Left hindlimb (tissue), 1 donor: ENCODE data around the gene POLR3F.
A peak's percentile ranks its signal among the peaks of the same experiment; 100 is the strongest.
"Not testable (repeated sequence)": the region's sequence is repeated elsewhere in the genome, so short reads cannot be mapped to it uniquely, and the experiment has no call there.

Experiments used
- DNase-seq: peaks from one replicate; pipeline ENCODE4 v3.0.0-alpha.2; 2018

POLR3F gene

DNA sequence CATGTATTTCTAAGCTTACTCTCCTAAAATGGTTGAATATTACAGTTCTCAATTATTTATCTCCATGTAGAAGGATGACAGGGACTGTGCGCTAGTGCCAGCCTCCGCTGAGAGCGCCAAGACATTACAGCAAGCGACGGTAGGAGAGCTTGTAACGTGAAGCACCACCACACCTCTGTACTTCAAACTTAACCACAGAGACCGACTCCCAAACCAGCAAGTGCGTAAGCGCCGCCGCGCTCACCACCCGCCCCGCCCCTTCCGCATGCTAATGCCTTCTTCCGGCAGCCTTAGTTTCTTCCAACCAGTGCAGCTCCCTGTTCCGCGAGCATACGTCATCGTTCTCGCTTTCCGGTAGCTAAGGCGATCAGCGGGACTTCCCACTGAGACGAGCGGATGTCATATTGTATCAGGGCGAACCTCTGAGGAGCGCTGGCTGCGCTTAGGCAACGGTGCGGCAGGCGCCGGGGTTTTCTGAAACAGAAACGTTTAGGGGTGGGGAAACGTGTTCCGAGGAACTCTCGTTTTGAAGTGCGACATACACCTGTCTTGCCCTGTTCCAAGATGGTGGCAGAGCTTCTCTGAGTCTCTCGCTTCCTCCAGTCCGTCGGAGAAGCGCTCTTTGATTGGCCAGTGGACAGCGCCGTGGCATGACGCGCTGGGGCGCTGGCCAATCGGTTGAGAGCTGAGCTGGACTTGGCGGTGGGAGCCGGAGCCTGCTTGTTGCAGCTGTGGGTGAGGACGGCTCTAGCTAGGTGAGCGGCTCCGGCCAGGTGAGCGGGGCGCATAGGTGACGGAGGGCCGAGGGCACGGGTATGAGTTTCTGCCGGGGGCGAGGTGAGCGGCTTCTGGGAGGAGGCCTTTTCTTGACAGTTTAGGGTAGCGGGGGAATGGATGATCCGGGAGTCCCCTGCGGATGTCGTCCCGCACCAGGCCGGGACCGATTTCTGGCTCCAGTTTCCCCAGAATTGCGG, 40.3 kb downstream of the POLR3F start, which contains the start of gene SEC23B:
TSS of gene SEC23B (plus strand) at position 723 of the 974 bp plus-strand sequence. CDS start 2,896 bp downstream, outside the sequence.
- peak; percentile 97 for DNase-seq

DNA sequence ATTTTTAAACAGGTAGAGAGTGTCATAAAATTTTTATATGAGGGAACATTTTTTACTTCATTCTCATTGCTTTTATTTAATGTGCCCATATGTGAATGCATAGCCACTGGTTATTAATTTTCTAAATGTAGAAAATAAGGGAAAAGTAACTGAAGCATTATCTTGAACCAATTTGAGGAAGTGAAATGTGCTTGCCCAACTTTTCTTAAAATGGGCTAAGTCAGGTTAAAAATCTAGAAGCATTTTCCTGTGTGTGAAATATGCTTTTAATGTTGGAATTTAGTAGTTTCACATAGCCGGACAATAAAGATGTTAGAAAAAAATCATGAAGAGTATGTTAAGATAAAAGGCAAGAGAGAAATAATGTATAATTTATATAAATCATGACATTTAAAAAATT, 44.4 kb downstream of the POLR3F start:
- no peak for DNase-seq

DNA sequence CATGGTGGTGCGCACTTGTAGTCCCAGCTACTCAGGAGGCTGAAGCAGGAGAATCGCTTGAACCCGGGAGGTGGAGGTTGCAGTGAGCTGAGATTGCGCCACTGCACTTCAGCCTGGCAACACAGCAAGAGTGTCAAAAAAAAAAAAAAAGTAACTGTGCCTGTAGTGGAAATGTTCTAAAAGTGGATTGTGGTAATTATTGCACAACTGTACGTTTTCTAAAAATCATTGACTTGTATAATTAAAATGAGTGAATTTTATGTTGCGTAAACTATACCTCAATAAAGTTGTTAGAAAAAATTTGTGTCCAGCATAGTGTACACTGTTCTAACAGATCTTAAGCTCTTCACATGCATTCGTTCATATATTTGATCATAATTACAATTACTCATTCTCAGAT, 46.0 kb downstream of the POLR3F start:
- no peak for DNase-seq

DNA sequence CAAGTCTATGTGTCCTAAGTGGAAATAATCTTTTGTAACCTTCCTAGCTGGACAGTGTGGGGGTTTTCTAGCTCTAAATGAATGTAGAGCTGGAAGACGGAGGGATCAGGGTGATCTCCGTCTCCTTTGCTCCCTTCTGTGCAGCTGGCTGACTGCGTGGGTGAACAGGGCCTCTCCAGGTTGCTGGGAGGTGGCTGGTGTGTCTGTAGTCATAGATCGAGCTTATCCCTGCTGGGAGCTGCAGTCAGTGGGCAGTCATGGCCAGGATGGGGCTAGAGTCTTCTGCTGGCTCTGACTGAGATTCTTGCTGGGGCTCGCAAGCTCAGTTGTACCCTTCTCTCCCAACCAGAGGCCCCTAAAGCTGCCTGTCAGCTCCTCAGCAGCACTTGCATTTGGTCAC, 46.9 kb downstream of the POLR3F start:
- no peak for DNase-seq

DNA sequence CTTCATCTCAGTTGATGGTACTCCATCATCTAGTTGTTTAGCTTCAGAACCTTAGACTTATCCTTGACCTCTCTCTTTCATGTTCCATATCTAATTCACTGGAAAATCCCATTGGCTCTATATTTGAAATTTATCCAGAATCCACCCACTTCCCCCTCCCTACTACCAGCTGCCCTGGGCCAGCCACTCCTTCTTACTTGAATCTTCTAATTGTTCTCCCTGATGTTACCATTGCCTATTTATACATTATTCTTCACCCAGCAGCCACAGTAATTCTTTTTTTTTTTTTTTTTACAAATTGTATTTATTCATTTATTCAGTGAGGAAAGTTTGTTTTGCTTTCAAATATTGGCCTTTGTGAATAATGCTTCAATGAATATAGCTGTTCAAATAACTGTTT, 48.8 kb downstream of the POLR3F start:
- no peak for DNase-seq

DNA sequence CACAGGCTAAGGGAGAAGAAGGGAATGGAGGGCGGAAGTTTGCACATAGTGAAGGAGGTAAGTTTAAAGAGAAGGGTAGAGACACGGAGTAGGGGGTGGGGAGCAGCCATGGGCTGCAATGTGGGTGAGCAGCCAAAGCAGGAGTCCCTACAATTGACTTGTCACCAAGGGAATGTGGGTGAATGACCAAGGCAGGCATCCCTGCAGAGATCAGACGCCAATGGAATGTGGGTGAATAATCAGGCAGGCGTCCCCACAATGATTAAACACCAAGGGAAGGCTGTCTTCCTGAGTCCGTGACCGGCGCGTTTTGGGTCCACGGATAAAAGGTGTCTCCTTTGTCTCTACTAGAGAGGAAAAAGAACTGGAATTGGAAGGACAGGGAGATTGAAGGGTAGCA, 54.9 kb downstream of the POLR3F start:
- DNase-seq, result not testable (repeated sequence)

DNA sequence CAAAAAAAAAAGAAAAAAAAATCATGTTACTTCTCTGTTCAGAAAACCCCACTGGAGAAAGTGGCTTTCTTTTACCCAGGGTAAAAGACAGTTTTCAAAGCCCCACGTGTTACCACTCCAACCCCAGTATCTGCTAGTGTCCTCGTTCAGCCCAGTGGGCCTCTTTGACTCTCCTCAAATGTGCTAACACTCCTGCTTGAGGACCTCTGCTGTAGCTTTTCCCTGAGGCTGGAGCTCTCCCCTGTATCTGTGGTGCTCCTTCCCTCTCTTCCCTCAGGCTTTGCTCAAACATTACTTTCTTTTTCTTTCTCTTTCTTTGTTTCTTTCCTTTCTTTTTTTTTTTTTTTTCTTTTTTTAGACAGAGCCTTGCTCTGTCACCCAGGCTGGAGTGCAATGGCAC, 55.9 kb downstream of the POLR3F start:
- DNase-seq, result no peak

DNA sequence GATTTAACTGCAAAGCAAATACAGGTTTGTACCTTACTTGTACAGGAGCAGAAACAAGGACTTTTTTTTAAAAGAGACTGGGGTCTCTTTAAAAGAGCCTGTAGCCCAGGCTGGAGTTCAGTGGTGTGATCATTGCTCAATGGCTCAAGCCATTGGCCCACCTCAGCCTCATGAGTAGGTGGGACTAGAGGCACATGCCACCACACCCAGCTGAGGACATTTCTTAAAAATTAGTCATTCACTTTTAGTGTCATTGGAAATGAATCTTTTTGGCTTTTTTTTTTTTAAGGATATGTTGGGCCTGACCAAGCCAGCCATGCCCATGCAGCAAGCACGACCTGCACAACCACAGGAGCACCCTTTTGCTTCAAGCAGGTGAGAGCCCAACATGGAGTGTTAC, 57.5 kb downstream of the POLR3F start:
- no peak for DNase-seq

DNA sequence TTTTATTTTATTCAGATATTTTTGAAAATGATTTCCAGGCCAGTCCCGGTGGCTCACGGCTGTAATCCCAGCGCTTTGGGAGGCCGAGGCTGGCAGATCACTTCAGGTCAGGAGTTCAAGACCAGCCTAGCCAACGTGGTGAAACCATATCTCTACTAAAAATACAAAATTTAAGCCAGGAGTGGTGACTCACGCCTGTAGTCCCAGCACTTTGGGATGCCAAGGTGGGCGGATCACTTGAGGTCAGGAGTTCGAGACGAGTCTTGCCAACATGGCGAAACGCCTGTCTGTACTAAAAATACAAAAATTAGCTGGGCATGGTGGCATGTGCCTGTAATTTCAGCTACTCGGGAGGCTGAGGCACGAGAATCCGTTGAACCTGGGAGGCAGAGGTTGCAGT, 59.6 kb downstream of the POLR3F start:
- DNase-seq, result not testable (repeated sequence)

DNA sequence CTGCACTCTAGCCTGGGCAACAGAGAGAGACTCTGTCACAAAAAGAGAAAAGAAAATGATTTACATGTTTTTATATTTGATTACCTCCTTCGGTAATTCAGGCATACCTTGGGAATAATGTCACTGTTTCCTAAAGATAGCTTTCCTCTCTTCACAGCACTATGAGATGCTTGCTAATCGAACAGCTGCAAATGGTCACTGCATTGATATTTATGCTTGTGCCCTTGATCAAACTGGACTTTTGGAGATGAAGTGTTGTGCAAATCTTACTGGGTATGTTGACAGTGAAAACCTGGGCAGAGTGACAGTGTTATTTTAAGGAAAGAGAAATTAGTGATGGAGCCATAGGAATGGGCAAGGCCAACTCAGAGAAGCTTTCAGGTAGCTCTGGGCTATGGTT, 60.1 kb downstream of the POLR3F start:
- no peak for DNase-seq

DNA sequence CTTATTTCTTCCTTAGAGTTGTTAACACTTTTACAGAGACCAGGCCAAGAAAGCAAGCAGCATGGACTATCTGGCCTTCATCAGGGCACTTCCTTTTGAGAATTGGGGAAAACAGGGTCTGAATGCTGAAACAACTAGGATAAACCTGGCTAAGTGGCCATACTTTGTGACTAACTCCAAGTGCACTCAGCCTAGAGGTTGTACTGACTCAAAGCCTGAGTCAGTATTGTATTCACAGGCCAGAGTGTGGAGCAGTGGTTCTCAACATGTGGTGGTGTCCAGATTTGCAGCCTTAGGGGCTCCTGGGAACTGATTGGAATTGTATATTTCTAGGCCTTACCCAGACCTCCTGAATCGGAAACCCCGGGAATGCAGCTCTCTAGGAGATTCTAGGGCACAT, 60.6 kb downstream of the POLR3F start:
- no peak for DNase-seq

DNA sequence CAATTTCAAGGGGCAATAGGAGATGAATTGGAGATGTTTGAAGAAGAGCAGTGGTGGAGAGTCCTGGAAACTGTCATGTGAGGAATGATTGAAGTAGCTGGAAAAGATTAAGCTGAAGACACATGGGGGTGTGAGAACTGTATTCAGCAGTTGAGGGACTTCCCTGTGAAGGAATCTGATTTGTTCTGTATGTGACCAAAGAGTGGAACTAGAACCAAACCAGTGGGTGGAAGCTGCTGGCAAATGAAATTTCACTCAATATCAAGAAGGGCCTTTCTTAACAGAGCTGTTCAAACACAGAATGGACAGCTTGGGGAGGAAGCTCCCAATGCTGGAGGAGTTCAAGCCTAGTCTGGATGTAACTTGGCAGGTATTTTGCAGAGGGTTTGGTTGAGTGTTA, 61.9 kb downstream of the POLR3F start:
- no peak for DNase-seq

DNA sequence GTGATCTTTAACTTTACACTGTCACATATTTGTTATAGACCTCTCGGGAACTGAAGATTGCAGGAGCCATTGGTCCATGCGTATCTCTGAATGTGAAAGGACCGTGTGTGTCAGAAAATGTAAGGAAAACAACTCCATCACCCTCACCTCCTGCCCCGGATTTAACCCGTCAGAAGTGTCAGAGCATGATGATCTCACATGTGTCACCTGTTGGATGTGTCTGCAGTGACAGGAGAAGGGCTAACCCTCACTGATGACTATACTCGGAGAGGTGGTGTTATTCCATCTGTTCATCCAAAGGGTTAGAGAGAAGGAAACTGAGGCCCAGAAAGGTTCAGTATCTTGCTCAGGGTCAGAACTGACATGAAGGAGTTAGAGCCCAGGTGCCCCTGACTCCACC, 65.4 kb downstream of the POLR3F start:
- no peak for DNase-seq

DNA sequence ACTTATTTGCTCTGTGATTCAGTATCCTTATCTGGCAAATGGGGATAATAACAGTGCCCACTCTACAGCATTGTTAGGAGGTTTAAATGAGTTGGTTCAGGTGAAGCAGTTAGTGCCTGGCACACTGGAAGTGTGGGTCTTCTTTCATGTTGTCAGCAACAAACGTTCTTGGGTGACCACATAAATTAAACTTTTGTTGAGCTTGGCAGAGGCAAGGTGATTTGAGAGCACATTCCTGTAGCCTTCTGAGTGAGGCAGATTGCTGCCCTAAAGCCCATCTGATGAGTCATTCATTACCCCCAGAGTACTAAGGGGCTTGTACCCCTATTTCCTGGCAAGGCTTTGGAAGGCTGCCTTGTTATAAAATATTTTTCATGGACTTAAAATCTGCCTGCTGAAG, 66.3 kb downstream of the POLR3F start:
- no peak for DNase-seq

DNA sequence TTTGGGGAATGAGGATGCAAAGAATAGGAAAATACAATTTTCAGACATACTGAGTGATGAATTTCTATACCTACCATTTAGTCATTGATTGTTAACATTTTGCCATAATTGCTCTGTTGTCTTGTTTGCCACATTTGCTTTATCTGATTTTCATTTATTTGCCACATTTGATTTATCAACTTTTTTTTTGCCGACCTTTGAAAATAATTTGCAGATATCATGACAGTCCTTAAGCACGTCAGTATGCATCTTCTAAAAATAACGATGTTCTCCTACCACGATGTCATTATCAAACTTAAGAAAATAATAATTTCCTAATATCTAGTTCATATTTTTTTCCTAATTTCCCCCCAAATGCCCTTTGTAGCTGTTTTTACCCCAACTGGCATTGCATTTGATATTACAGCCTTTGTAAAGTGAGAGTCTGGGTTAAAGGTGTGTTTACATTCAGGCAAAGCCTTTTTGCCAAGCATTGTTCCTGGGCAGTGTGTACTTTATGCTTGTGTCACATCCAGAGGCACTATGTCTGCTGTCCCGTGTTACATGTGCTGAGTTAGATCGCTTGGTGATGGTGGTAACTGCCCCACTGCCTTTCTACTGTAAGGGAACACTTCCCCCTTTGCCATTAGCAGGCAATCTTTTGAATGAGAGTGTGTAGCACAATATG, 66.9 kb downstream of the POLR3F start:
- no peak for DNase-seq
